Naive thymus-derived CD8-positive, alpha-beta T cell (primary cell): ENCODE measurements around the gene CDH4. TPM values are rescaled to one million over a fixed set of nuclear protein-coding genes. Genes with fewer than 3 reads are reported as not detected.

Source experiments
- ATAC-seq, 2 donors: fragments of 150-1000 bp; cut with Tn5 transposase in 1 of 2; sonication (Bioruptor Pico), chemical (Tn5 transposase) in 1 of 2; 1 replicate in 1 of 2; 2 replicates in 1 of 2; pipeline ENCODE4 v1.10.0; 2021; ENCODE audit warnings: mild to moderate bottlenecking in 2 of 2, moderate library complexity in 2 of 2
- POLR2A ChIA-PET: fragments of 350-600 bp; sonication (Branson Sonifier 250); formaldehyde crosslinking; loops from one replicate; lab custom pipeline; 2021; ENCODE audit warnings: antibody characterized with exemption; lab: Charles Lee
- DNase-seq, 10 donors: peaks; one replicate each; pipeline versions ENCODE4 v3.0.0 to v3.0.0-alpha.2; 2020 to 2022
- H3K27ac Mint-ChIP-seq, 10 donors: one replicate each; pipeline ENCODE4 v1.8.0; 2020 to 2022; ENCODE audit warnings: mild to moderate bottlenecking in 10 of 10, mixed read lengths in 10 of 10, moderate library complexity in 4 of 10, inconsistent platforms in 1 of 10
- H3K27me3 Mint-ChIP-seq, 5 donors: one replicate each; pipeline ENCODE4 v1.8.0; 2021 to 2022; ENCODE audit warnings: mixed read lengths in 5 of 5
- H3K36me3 Mint-ChIP-seq, 3 donors: one replicate each; pipeline ENCODE4 v1.8.0; 2020 to 2022; ENCODE audit warnings: mixed read lengths in 3 of 3, mild to moderate bottlenecking in 2 of 3, inconsistent platforms in 1 of 3
- H3K4me1 Mint-ChIP-seq, 4 donors: one replicate each; pipeline ENCODE4 v1.8.0; 2021 to 2022; ENCODE audit warnings: mixed read lengths in 4 of 4
- H3K4me3 Mint-ChIP-seq, 10 donors: one replicate each; pipeline ENCODE4 v1.8.0; 2020 to 2022; ENCODE audit warnings: mild to moderate bottlenecking in 10 of 10, mixed read lengths in 10 of 10, moderate library complexity in 6 of 10, inconsistent platforms in 1 of 10
- H3K9me3 Mint-ChIP-seq, 9 donors: one replicate each; pipeline ENCODE4 v1.8.0; 2020 to 2022; ENCODE audit warnings: mixed read lengths in 9 of 9, mild to moderate bottlenecking in 3 of 9, inconsistent platforms in 1 of 9, moderate library complexity in 1 of 9
- polyA plus RNA-seq, 3 donors: library from polyadenylated mRNA; unstranded; fragments of 300-500 nt; fragmentation: Illumina TruSeq; gene quantifications; one replicate each; pipeline ENCODE4 v1.2.3, GENCODE V29; 2021
- total RNA-seq, 8 experiments: library from RNA in 2 of 8; stranded (reverse) in 2 of 8; gene quantifications; one replicate each; pipeline ENCODE4 v1.2.3 and lab custom pipeline; 2021 to 2026

The CDH4 gene
- total and polyA plus RNA-seq, 5 experiments from 2014 or later: 0.07 to 0.44 (median 0.15) TPM; not detected in 1

- H3K36me3 Mint-ChIP-seq: no peaks in the 10 kb centered on the region
- peaks cover 0 to 8% (median 2%) of the 10 kb centered on the region in 5 donors for H3K27me3 Mint-ChIP-seq
- no peak overlapping the region for H3K4me3 Mint-ChIP-seq
- H3K27ac Mint-ChIP-seq: no peak overlapping the region
- H3K4me1 Mint-ChIP-seq: no peaks in the 10 kb centered on the region
- DNase-seq (no peak), ATAC-seq (no peak)
- POLR2A ChIA-PET: no interaction called here
- no peaks in the 10 kb centered on the region for H3K9me3 Mint-ChIP-seq
Observed at GRCh38 chr20:61683721-61684120, 431.7 kb downstream of the CDH4 start.

- POLR2A ChIA-PET: no interaction called here
- Mint-ChIP-seq H3K36me3 (no peaks in the 10 kb centered on the region), H3K27ac (no peak overlapping the region), H3K4me3 (no peak overlapping the region), H3K4me1 (no peaks in the 10 kb centered on the region), H3K9me3 (no peaks in the 10 kb centered on the region), H3K27me3 (peaks cover 0 to 8% (median 2%) of the 10 kb centered on the region in 5 donors)
- no peak for ATAC-seq
- DNase-seq: no peak
Observed at GRCh38 chr20:61684136-61684535, 432.1 kb downstream of the CDH4 start.

GRCh38 chr20:61684583-61685235 lies 432.6 kb downstream of the CDH4 start:
- Mint-ChIP-seq H3K4me1 (no peaks in the 10 kb centered on the region), H3K9me3 (no peaks in the 10 kb centered on the region), H3K36me3 (no peaks in the 10 kb centered on the region), H3K27ac (no peak overlapping the region), H3K4me3 (no peak overlapping the region), H3K27me3 (peaks cover 0 to 12% (median 4%) of the 10 kb centered on the region in 5 donors)
- DNase-seq (no peak), ATAC-seq (no peak)
- POLR2A ChIA-PET: no interaction called here

- no peak for DNase-seq
- H3K4me1 Mint-ChIP-seq: no peaks in the 10 kb centered on the region
- H3K36me3 Mint-ChIP-seq: no peaks in the 10 kb centered on the region
- no peak for ATAC-seq
- H3K4me3 Mint-ChIP-seq: no peak overlapping the region
- peaks cover 0 to 20% (median 2%) of the 10 kb centered on the region in 5 donors for H3K27me3 Mint-ChIP-seq
- H3K9me3 Mint-ChIP-seq: no peaks in the 10 kb centered on the region
- no peak overlapping the region for H3K27ac Mint-ChIP-seq
- POLR2A ChIA-PET: no interaction called here
Observed at GRCh38 chr20:61685462-61685861, 433.4 kb downstream of the CDH4 start.

DNA sequence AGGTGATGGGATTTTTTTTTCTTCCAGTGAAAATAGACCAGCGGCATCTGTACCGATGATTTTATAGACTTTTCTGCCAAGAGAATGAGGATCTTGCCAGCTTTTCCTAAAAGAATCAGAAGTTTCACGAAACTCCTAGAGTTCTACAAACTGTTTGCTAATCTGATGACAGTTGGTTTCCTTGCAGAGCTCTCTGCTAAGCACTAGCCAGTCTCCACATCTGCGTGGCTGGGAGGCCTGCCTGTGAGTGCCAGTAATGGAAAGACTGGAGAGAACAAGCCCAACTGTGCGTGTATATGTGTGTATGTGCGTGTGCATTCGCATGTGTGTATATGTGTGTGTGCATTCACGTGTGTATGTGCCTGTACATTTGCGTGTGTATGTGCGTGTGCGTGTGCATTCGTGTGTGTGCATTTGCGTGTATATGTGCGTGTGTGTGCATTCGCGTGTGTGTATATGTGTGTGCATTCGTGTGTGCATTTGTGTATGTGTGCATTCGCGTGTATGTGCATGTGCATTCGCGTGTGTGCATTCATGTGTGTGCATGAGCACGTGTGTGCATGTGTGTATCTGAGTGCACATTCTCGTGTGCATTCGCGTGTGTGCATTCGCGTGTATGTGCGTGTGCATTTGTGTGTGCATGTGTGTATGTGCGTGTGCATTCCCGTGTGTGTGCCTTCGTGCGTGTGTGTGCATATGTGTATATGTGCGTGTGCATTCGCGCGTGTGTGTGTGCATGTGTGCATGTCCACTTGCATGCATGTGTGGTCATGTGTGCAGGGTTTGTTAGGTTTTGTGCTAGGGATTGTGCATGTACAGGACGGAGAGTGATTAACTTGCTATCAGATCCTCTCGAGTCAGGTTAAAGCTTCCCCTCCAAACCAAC lies 434.2 kb downstream of the CDH4 start:
- H3K27ac Mint-ChIP-seq: no peak overlapping the region
- no peak overlapping the region for H3K4me3 Mint-ChIP-seq
- no peaks in the 10 kb centered on the region for H3K4me1 Mint-ChIP-seq
- H3K27me3 Mint-ChIP-seq: peaks cover 0 to 23% (median 2%) of the 10 kb centered on the region in 5 donors
- H3K36me3 Mint-ChIP-seq: no peaks in the 10 kb centered on the region
- DNase-seq: no peak
- ATAC-seq: no peak
- H3K9me3 Mint-ChIP-seq: no peaks in the 10 kb centered on the region
- POLR2A ChIA-PET: no interaction called here

GRCh38 chr20:61688411-61688810 lies 436.4 kb downstream of the CDH4 start:
- Mint-ChIP-seq H3K27me3 (peaks cover 0 to 23% (median 2%) of the 10 kb centered on the region in 5 donors), H3K4me1 (no peaks in the 10 kb centered on the region), H3K27ac (no peak overlapping the region), H3K36me3 (no peaks in the 10 kb centered on the region), H3K9me3 (no peaks in the 10 kb centered on the region), H3K4me3 (no peak overlapping the region)
- ATAC-seq (no peak), DNase-seq (no peak)
- POLR2A ChIA-PET: no interaction called here

DNA sequence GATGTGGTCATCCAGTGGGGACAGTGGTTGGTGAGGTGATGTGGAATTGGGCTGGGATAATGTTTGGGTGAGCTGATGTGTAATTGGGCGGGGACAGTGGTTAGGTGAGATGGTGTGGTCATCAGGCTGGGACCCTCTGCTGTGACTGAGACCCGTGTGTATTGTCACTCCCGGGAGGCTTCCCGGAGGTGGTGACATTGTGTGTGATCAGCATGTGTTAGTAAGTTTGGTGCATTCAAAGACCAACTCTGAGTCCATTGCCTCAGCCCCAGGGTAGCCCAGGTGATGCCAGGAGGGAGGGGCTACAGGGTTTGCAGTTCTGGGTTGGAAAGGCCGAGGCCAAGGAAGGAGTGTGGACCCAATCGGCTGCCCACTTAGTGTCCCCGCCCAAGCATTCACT lies 438.1 kb downstream of the CDH4 start:
- Mint-ChIP-seq H3K4me1 (no peaks in the 10 kb centered on the region), H3K27ac (no peak overlapping the region), H3K9me3 (no peaks in the 10 kb centered on the region), H3K36me3 (no peaks in the 10 kb centered on the region), H3K4me3 (no peak overlapping the region), H3K27me3 (peaks cover 0 to 23% (median 2%) of the 10 kb centered on the region in 5 donors)
- DNase-seq: no peak
- POLR2A ChIA-PET: no interaction called here
- no peak for ATAC-seq

GRCh38 chr20:61690993-61691838 lies 439.2 kb downstream of the CDH4 start:
- Mint-ChIP-seq H3K36me3 (no peaks in the 10 kb centered on the region), H3K4me1 (no peaks in the 10 kb centered on the region), H3K27me3 (peaks cover 0 to 28% (median 2%) of the 10 kb centered on the region in 5 donors), H3K27ac (peak overlapping the region in 1 of 10 donors; percentile 8), H3K9me3 (no peaks in the 10 kb centered on the region), H3K4me3 (no peak overlapping the region)
- DNase-seq: no peak
- ATAC-seq: no peak
- POLR2A ChIA-PET: no interaction called here

- Mint-ChIP-seq H3K4me3 (no peak overlapping the region), H3K9me3 (no peaks in the 10 kb centered on the region)
Observed at GRCh38 chr20:61691978-61692377, 439.9 kb downstream of the CDH4 start.

DNA sequence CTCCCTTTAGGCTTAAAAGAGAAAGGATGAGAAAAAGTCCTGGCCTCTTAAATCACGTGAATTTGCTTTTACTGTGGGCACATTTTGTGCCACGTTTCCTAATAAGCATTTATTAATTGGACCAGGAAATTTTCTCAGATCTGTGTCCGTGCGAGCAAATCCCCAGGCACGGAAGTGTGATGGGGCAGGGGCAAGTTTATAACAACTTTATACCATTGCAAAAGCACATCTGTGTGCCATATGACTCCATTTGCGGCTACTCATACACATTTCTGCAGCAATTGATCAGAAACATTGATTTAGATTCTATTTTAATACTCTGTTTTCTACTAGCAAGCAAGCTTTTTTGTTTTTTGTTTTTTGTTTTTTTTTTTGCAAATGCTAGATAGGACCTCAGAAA lies 440.4 kb downstream of the CDH4 start:
- Mint-ChIP-seq H3K36me3 (peaks cover 0 to 2% (median 0%) of the 10 kb centered on the region in 3 donors), H3K4me3 (no peak overlapping the region), H3K4me1 (no peaks in the 10 kb centered on the region), H3K27me3 (peaks cover 0 to 33% (median 2%) of the 10 kb centered on the region in 5 donors), H3K9me3 (no peaks in the 10 kb centered on the region), H3K27ac (no peak overlapping the region)
- ATAC-seq (no peak), DNase-seq (no peak)
- POLR2A ChIA-PET: no interaction called here

More at GRCh38 chr20:61691978-61692377, 439.9 kb downstream of the CDH4 start:
- DNase-seq (no peak), ATAC-seq (no peak)
- POLR2A ChIA-PET: no interaction called here
- H3K36me3 Mint-ChIP-seq: peaks cover 0 to 1% (median 0%) of the 10 kb centered on the region in 3 donors
- H3K27ac Mint-ChIP-seq: no peak overlapping the region
- H3K27me3 Mint-ChIP-seq: peaks cover 0 to 33% (median 2%) of the 10 kb centered on the region in 5 donors
- no peaks in the 10 kb centered on the region for H3K4me1 Mint-ChIP-seq

DNA sequence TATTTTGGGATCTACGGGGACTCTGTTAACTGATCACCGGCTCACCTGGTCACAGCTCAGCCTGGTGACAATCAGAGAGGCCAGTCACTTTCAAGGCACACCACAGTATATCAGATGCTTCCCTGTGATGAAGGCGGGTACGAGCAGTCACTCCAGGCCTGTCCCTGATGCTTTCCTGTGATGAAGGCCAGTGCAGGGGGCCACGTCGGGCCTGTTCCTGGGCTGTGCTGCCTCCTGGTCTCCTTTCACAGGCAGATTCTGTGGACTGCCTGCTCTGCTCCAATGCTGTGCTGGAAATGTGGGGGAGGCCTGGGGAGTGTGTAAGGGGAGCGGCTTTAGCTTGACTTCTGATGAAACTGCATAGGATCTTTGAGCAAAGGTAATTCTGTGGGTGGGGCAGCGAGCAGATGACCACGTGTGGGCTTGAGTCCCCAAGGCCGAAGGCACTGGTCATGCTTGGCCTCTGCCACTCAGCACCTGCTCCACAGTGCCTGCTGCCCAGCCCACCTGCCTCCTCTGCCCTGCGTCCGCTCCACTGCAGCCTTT lies 441.1 kb downstream of the CDH4 start:
- Mint-ChIP-seq H3K9me3 (no peaks in the 10 kb centered on the region), H3K27me3 (peaks cover 0 to 33% (median 2%) of the 10 kb centered on the region in 5 donors)

DNA sequence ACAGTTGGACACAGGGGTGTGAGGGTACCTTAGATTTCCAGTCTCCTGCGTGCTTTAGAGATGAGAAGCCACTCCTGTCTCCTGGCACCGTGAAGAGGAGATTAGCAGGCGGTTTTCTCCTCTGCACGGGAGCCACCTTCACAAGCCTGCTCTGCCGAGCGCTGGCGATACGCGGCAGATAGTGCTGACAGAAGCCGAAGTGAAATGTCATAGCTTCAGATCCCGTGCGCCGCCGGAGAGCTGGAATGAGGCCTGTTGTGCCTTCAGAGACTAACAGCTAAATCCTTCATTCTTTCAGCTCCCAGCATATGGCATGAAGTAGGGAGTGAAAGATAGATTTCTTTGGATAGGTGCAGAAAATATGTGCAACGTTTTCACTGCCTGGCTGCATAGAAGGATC lies 442.6 kb downstream of the CDH4 start:
- ATAC-seq: no peak
- H3K27ac Mint-ChIP-seq: no peak overlapping the region
- no peak for DNase-seq
- no peaks in the 10 kb centered on the region for H3K4me1 Mint-ChIP-seq
- peaks cover 0 to 21% (median 0%) of the 10 kb centered on the region in 5 donors for H3K27me3 Mint-ChIP-seq
- H3K36me3 Mint-ChIP-seq: peaks cover 0 to 2% (median 0%) of the 10 kb centered on the region in 3 donors
- POLR2A ChIA-PET: no interaction called here
- no peaks in the 10 kb centered on the region for H3K9me3 Mint-ChIP-seq
- H3K4me3 Mint-ChIP-seq: no peak overlapping the region

More for the DNA sequence above, 441.1 kb downstream of the CDH4 start:
- no peak overlapping the region for H3K27ac Mint-ChIP-seq
- POLR2A ChIA-PET: no interaction called here
- no peak overlapping the region for H3K4me3 Mint-ChIP-seq
- no peak for DNase-seq
- ATAC-seq: no peak
- peaks cover 0 to 2% (median 0%) of the 10 kb centered on the region in 3 donors for H3K36me3 Mint-ChIP-seq
- H3K4me1 Mint-ChIP-seq: no peaks in the 10 kb centered on the region
